Right renal cortex interstitium (tissue), 3 donors: ENCODE results near the gene SACM1L. TPM values are rescaled to one million over a fixed set of nuclear protein-coding genes. Genes with fewer than 3 reads are reported as not detected.

Experiments used
- DNase-seq, 3 donors: peaks; one replicate each; pipeline ENCODE4 v3.0.0-alpha.2; 2013; ENCODE audit warnings: low read depth in 3 of 3, low spot score in 2 of 3
- polyA plus RNA-seq, 3 donors: library from polyadenylated mRNA; unstranded; fragments of 120-200 nt; gene quantifications; one replicate each; pipeline ENCODE4 v1.2.1, GENCODE V29; 2013; ENCODE audit not compliant: insufficient read length in 3 of 3

SACM1L gene
- polyA plus RNA-seq: 10 to 100 TPM; 58.6 to 61.4 (median 58.8) TPM

GRCh38 chr3:45688882-45689786 lies at the start of gene SACM1L:
TSS of gene SACM1L (plus strand) at chr3:45689396. CDS start at chr3:45689466, 70 bp downstream.
- DNase-seq: peak; percentile 96 to 98 (median 96)

- DNase-seq: no peak
Observed at GRCh38 chr3:45640091-45640507, 49.1 kb upstream of the SACM1L start.

GRCh38 chr3:45640724-45641361 lies 48.4 kb upstream of the SACM1L start:
- no peak for DNase-seq

GRCh38 chr3:45641756-45642155 lies 47.4 kb upstream of the SACM1L start:
- DNase-seq: no peak

GRCh38 chr3:45642731-45643152 lies 46.5 kb upstream of the SACM1L start:
- DNase-seq: peak in 1 of 3 donors; percentile 46

GRCh38 chr3:45644063-45644790 lies 45.0 kb upstream of the SACM1L start:
- peak in 1 of 3 donors; percentile 35 for DNase-seq

GRCh38 chr3:45644791-45645201 lies 44.4 kb upstream of the SACM1L start:
- DNase-seq: no peak

GRCh38 chr3:45646051-45646585 lies 43.1 kb upstream of the SACM1L start:
- DNase-seq: no peak

GRCh38 chr3:45647148-45647619 lies 42.0 kb upstream of the SACM1L start:
- no peak for DNase-seq

- DNase-seq: no peak
Observed at GRCh38 chr3:45653205-45653604, 36.0 kb upstream of the SACM1L start.

- DNase-seq: no peak
Observed at GRCh38 chr3:45654397-45654944, 34.7 kb upstream of the SACM1L start.

- DNase-seq: no peak
Observed at GRCh38 chr3:45655906-45656305, 33.3 kb upstream of the SACM1L start.

- DNase-seq: peak; percentile 72 to 79 (median 72)
Observed at GRCh38 chr3:45656575-45657363, 32.4 kb upstream of the SACM1L start.

GRCh38 chr3:45657853-45658252 lies 31.3 kb upstream of the SACM1L start:
- DNase-seq: no peak

GRCh38 chr3:45659661-45660566 lies 29.3 kb upstream of the SACM1L start:
- DNase-seq: no peak

GRCh38 chr3:45660567-45660901 lies 28.7 kb upstream of the SACM1L start:
- no peak for DNase-seq

- DNase-seq: no peak
Observed at GRCh38 chr3:45664578-45664977, 24.6 kb upstream of the SACM1L start.

- no peak for DNase-seq
Observed at GRCh38 chr3:45665101-45665572, 24.1 kb upstream of the SACM1L start.
